Lung (tissue), 16 donors: ENCODE results near the gene FYN. TPM values are rescaled to one million over a fixed set of nuclear protein-coding genes. Genes with fewer than 3 reads are reported as not detected.

Experiments used
- ATAC-seq: fragments of 200-7000 bp; cut with Tn5 transposase; one replicate; pipeline ENCODE4 v1.9.1; 2020; ENCODE audit warnings: moderate number of reproducible peaks; ENCODE audit not compliant: insufficient read depth, low FRiP score
- DNase-seq, 3 donors: peaks; one replicate each; pipeline ENCODE4 v3.0.0-alpha.2; 2013 to 2017
- H3K27ac ChIP-seq, 2 donors: one replicate each; pipeline ENCODE4 v1.5.1; 2013; ENCODE audit warnings: mild to moderate bottlenecking in 2 of 2, moderate library complexity in 2 of 2, control low read depth in 1 of 2, inconsistent platforms in 1 of 2, low read depth in 1 of 2, low read length in 1 of 2
- H3K27me3 ChIP-seq, 3 donors: one replicate each; pipeline ENCODE4 v1.5.1; 2013; ENCODE audit warnings: low read length in 2 of 3; ENCODE audit not compliant: control insufficient read depth in 3 of 3, insufficient read depth in 3 of 3
- H3K36me3 ChIP-seq, 4 donors: one replicate each; pipeline ENCODE4 v1.5.1; 2013; ENCODE audit warnings: low read length in 4 of 4, mild to moderate bottlenecking in 1 of 4, moderate library complexity in 1 of 4; ENCODE audit not compliant: control insufficient read depth in 4 of 4, insufficient read depth in 4 of 4
- H3K4me1 ChIP-seq, 5 donors: one replicate each; pipeline ENCODE4 v1.5.1; 2013; ENCODE audit warnings: low read length in 5 of 5, mild to moderate bottlenecking in 2 of 5, moderate library complexity in 1 of 5; ENCODE audit not compliant: control insufficient read depth in 5 of 5, insufficient read depth in 5 of 5
- H3K4me3 ChIP-seq: one replicate; pipeline ENCODE4 v1.5.1; 2013; ENCODE audit warnings: mild to moderate bottlenecking, control low read depth, moderate library complexity
- H3K9ac ChIP-seq, 2 donors: one replicate each; pipeline ENCODE4 v1.5.1; 2013; ENCODE audit warnings: low read length in 2 of 2, control low read depth in 1 of 2; ENCODE audit not compliant: insufficient read depth in 1 of 2
- H3K9me3 ChIP-seq, 4 donors: one replicate each; pipeline ENCODE4 v1.5.1; 2013; ENCODE audit warnings: low read length in 3 of 4, mild to moderate bottlenecking in 1 of 4, moderate library complexity in 1 of 4; ENCODE audit not compliant: control insufficient read depth in 4 of 4, insufficient read depth in 3 of 4
- WGBS, 2 donors: extraction: QIAGEN DNeasy Blood & Tissue Kit; methylation state at CpG; one replicate each; pipeline ENCODE4 v1.1.7; 2013; 5-methylcytosine and 5-hydroxymethylcytosine counted together
- long read RNA-seq, 5 donors: transcript quantifications; one replicate each; lab custom pipeline, GENCODE V29; 2026
- polyA plus RNA-seq, 2 donors: library from polyadenylated mRNA; stranded (reverse); fragments of 200-250 nt; gene quantifications; one replicate each; pipeline ENCODE4 v1.2.1, GENCODE V29; 2013
- total RNA-seq, 2 donors: library from RNA; depleted of rRNA in 1 of 2; stranded (reverse); fragments of >200 nt in 1 of 2; gene quantifications; one replicate each; pipeline ENCODE4 v1.2.1, GENCODE V29; 2014 to 2021
- TF ChIP-seq, protein P1 (sequence below): IDR thresholded peaks from 2 replicates; pipeline ENCODE4 v1.5.1; 2012; ENCODE audit warnings: mild to moderate bottlenecking; ENCODE audit errors: control extremely low read depth, extremely low read depth
- donor health status: control.
- donor health status: control.
- donor health status: Bipolar disorder and iron deficiency.
- donor health status: healthy.
- donor health status: DM: yes; HTN: yes; CAD: no.

Gene FYN
- total RNA-seq: 100 to 1,000 TPM in 1 of 2 donors, 10 to 100 TPM in 1; 90.8 to 157 TPM
- 10 to 100 TPM; 27.3 to 51.1 TPM for polyA plus RNA-seq
- long read RNA-seq, donor 1, transcript FYN-202 (14 exons, 3,628 nt): major isoform, 7 of 22 reads
- long read RNA-seq, donor 1, partial matches to known transcripts: 11 of 22 reads
- long read RNA-seq, donor 1, other reads (novel, unspliced or antisense): 0 of 22 reads
- long read RNA-seq, donor 2, partial matches to known transcripts: 18 of 19 reads
- long read RNA-seq, donor 2, other reads (novel, unspliced or antisense): 0 of 19 reads
- long read RNA-seq, donor 3, partial matches to known transcripts: 8 of 12 reads
- long read RNA-seq, donor 3, other reads (novel, unspliced or antisense): 0 of 12 reads
- long read RNA-seq, donor 4, partial matches to known transcripts: 7 of 13 reads
- long read RNA-seq, donor 4, other reads (novel, unspliced or antisense): 0 of 13 reads
- long read RNA-seq, donor 5, partial matches to known transcripts: 26 of 36 reads
- long read RNA-seq, donor 5, other reads (novel, unspliced or antisense): 0 of 36 reads

GRCh38 chr6:111873178-111874024, at the start of gene FYN:
Gene FYN, minus strand, starts transcription at chr6:111873452. Its CDS starts 153,401 bp downstream, at chr6:111720051.
- ATAC-seq (peak; percentile 100), DNase-seq (peak; percentile 98 to 99 (median 99))
- Histone ChIP-seq H3K4me3 (peak within 1 kb of the TSS; percentile 86), H3K9ac (peak within 1 kb of the TSS; percentile 11 to 88), H3K9me3 (no peaks in the 10 kb centered on the region), H3K36me3 (no peaks in the 10 kb centered on the region), H3K27me3 (no peaks in the 10 kb centered on the region), H3K27ac (peak within 1 kb of the TSS; percentile 86 to 89), H3K4me1 (peaks cover 2 to 26% (median 6%) of the 10 kb centered on the region in 5 donors)
- TF ChIP-seq, protein P1, sequence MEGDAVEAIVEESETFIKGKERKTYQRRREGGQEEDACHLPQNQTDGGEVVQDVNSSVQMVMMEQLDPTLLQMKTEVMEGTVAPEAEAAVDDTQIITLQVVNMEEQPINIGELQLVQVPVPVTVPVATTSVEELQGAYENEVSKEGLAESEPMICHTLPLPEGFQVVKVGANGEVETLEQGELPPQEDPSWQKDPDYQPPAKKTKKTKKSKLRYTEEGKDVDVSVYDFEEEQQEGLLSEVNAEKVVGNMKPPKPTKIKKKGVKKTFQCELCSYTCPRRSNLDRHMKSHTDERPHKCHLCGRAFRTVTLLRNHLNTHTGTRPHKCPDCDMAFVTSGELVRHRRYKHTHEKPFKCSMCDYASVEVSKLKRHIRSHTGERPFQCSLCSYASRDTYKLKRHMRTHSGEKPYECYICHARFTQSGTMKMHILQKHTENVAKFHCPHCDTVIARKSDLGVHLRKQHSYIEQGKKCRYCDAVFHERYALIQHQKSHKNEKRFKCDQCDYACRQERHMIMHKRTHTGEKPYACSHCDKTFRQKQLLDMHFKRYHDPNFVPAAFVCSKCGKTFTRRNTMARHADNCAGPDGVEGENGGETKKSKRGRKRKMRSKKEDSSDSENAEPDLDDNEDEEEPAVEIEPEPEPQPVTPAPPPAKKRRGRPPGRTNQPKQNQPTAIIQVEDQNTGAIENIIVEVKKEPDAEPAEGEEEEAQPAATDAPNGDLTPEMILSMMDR: no peak
- 1% methylated on average over 50 to 75 of the region's 75 CpGs for WGBS, 2 donors

DNA sequence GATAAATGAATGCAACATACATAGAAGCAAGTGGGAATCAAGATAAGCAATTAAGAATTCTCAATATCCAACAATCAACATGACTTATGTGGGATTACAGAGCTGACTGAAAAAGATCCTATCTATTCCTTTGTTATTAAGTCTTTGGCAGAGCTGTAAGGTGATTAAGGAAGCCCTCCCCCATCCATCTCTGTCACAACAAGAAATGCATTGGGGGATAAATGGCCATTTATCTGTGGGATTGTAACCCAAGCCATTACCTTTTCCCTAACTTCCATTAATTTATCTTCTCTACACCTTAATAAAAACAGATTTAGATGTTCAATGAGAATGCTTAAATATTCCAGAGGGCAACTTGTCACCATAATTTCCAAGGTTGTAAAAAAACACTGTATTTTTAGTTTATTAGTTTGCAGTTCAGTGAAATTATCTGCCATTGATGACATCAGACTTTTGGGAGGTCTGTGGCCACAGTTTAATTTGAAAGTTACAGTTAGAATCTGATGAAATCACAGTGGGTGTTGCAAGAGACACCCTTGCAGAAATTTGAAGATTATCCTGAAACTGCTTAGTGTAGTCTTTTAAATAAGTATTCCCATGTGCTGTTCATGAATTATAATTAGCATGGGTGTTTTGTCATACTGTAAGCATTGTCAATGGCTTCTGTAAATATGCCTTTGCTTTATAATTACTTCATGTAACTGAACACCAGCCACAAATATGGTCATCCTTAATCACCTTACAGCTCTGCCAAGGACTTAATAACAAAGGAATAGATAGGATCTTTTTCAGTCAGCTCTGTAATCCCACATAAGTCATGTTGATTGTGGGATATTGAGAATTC, 49.4 kb upstream of the FYN start:
- no peak overlapping the region for H3K4me3 ChIP-seq
- DNase-seq: no peak
- H3K27me3 ChIP-seq: no peaks in the 10 kb centered on the region
- no peaks in the 10 kb centered on the region for H3K9me3 ChIP-seq
- no peaks in the 10 kb centered on the region for H3K4me1 ChIP-seq
- H3K27ac ChIP-seq: no peak overlapping the region
- TF ChIP-seq, protein P1: no peak
- no peaks in the 10 kb centered on the region for H3K36me3 ChIP-seq
- H3K9ac ChIP-seq: no peak overlapping the region
- ATAC-seq: no peak

- Histone ChIP-seq H3K27ac (no peak overlapping the region), H3K9ac (no peak overlapping the region), H3K4me1 (no peaks in the 10 kb centered on the region), H3K4me3 (no peak overlapping the region), H3K9me3 (no peaks in the 10 kb centered on the region), H3K36me3 (no peaks in the 10 kb centered on the region), H3K27me3 (no peaks in the 10 kb centered on the region)
- WGBS, 2 donors: 90 to 96% methylated on average over 1 of the region's 1 CpG
- no peak for DNase-seq
- ATAC-seq: no peak
- TF ChIP-seq, protein P1: no peak
Observed at GRCh38 chr6:111921103-111921502, 47.9 kb upstream of the FYN start.
